HepG2 (cell line): Measurements from ENCODE around the gene FAM234A.

ENCODE experiments used
- FOSL2 ChIP-seq: sonication (generic); formaldehyde crosslinking; IDR thresholded peaks from 2 replicates; pipeline ENCODE4 v1.4.0; 2020; ENCODE audit warnings: missing genetic modification reagents
- GTF2F1 ChIP-seq: fragments of 150-350 bp; IDR thresholded peaks from 2 replicates; pipeline ENCODE4 v1.6.1; 2014; ENCODE audit warnings: low read length
- MEF2D ChIP-seq: sonication (generic); formaldehyde crosslinking; IDR thresholded peaks from 2 replicates; pipeline ENCODE4 v1.5.1; 2020; ENCODE audit warnings: mild to moderate bottlenecking, missing genetic modification reagents
- POLR2AphosphoS5 ChIP-seq: IDR thresholded peaks from 2 replicates; pipeline ENCODE4 v1.6.1; 2012; ENCODE audit warnings: low read depth, low read length
- ZNF33A ChIP-seq: sonication (generic); formaldehyde crosslinking; IDR thresholded peaks from 2 replicates; pipeline ENCODE4 v1.5.1; 2020; ENCODE audit warnings: missing genetic modification reagents, mild to moderate bottlenecking, moderate library complexity, borderline replicate concordance
- TF ChIP-seq, protein P1 (sequence below): sonication (generic); formaldehyde crosslinking; IDR thresholded peaks from 2 replicates; pipeline ENCODE4 v1.4.0; 2020; ENCODE audit warnings: mild to moderate bottlenecking, missing genetic modification reagents

GRCh38 chr16:280005-280460 is 45.4 kb downstream of the FAM234A start:
- TF ChIP-seq GTF2F1 (no peak), FOSL2 (no peak), ZNF33A (CRISPR knock-in tag) (no peak), MEF2D (CRISPR knock-in tag) (no peak), POLR2AphosphoS5 (no peak)
- TF ChIP-seq, protein P1, sequence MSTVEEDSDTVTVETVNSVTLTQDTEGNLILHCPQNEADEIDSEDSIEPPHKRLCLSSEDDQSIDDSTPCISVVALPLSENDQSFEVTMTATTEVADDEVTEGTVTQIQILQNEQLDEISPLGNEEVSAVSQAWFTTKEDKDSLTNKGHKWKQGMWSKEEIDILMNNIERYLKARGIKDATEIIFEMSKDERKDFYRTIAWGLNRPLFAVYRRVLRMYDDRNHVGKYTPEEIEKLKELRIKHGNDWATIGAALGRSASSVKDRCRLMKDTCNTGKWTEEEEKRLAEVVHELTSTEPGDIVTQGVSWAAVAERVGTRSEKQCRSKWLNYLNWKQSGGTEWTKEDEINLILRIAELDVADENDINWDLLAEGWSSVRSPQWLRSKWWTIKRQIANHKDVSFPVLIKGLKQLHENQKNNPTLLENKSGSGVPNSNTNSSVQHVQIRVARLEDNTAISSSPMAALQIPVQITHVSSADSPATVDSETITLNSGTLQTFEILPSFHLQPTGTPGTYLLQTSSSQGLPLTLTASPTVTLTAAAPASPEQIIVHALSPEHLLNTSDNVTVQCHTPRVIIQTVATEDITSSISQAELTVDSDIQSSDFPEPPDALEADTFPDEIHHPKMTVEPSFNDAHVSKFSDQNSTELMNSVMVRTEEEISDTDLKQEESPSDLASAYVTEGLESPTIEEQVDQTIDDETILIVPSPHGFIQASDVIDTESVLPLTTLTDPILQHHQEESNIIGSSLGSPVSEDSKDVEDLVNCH: no peak
